ENCODE measurements around the gene BTBD9. TPM values are rescaled to one million over a fixed set of nuclear protein-coding genes. Genes with fewer than 3 reads are reported as not detected.
A peak's percentile ranks its signal among the peaks of the same experiment; 100 is the strongest.

Gene BTBD9
- total RNA-seq, 1 donor from 2014 or later, result 10.3 TPM

- Histone ChIP-seq H3K79me2 (ENCODE audit: insufficient read depth, low read length) (no peaks in the 10 kb centered on the region), H3K27me3 (ENCODE audit: insufficient read depth, low read length) (no peaks in the 10 kb centered on the region), H3K4me1 (ENCODE audit: insufficient read depth, low read length) (no peaks in the 10 kb centered on the region), H3K9ac (ENCODE audit: low read length) (no peak overlapping the region), H3K36me3 (ENCODE audit: insufficient read depth, low read length) (no peaks in the 10 kb centered on the region), H3K4me2 (ENCODE audit: low read length) (no peak overlapping the region), H3K27ac (ENCODE audit: low read depth, low read length) (no peak overlapping the region), H2AFZ (ENCODE audit: low read depth, low read length) (no peak overlapping the region), H4K20me1 (ENCODE audit: insufficient read depth, low read length) (no peaks in the 10 kb centered on the region), H3K9me3 (ENCODE audit: insufficient read depth, low read depth, low read length) (no peaks in the 10 kb centered on the region), H3K4me3 (ENCODE audit: insufficient read depth, low read depth, low read length) (no peak overlapping the region)
- Mint-ChIP-seq H3K36me3 (ENCODE audit: low read depth, unreplicated experiment) (peaks cover 4% of the 10 kb centered on the region), H3K9me3 (ENCODE audit: unreplicated experiment) (no peaks in the 10 kb centered on the region), H3K27me3 (ENCODE audit: low read depth, unreplicated experiment) (no peaks in the 10 kb centered on the region), H3K4me1 (ENCODE audit: low read depth, unreplicated experiment) (no peaks in the 10 kb centered on the region), H3K4me3 (ENCODE audit: unreplicated experiment) (no peak overlapping the region), H3K27ac (ENCODE audit: unreplicated experiment) (no peak overlapping the region)
- no peak for FAIRE-seq
- DNase-seq (ENCODE audit: low read depth), result no peak
- TF ChIP-seq EZH2 (IDR thresholded peaks at IDR 0.05; ENCODE audit: insufficient read depth, low read length) (no peak), CTCF (IDR thresholded peaks at IDR 0.05; ENCODE audit: insufficient read depth, low read depth, low read length) (no peak)
These were observed 219.5 kb downstream of the BTBD9 start for GRCh38 chr6:38420207-38420606.

GRCh38 chr6:38417521-38417920, 222.2 kb downstream of the BTBD9 start:
- Histone ChIP-seq H4K20me1 (ENCODE audit: insufficient read depth, low read length) (no peaks in the 10 kb centered on the region), H3K27me3 (ENCODE audit: insufficient read depth, low read length) (no peaks in the 10 kb centered on the region), H3K79me2 (ENCODE audit: insufficient read depth, low read length) (no peaks in the 10 kb centered on the region), H3K36me3 (ENCODE audit: insufficient read depth, low read length) (no peaks in the 10 kb centered on the region), H3K4me1 (ENCODE audit: insufficient read depth, low read length) (no peaks in the 10 kb centered on the region), H2AFZ (ENCODE audit: low read depth, low read length) (no peak overlapping the region), H3K9ac (ENCODE audit: low read length) (no peak overlapping the region), H3K9me3 (ENCODE audit: insufficient read depth, low read depth, low read length) (no peaks in the 10 kb centered on the region), H3K4me2 (ENCODE audit: low read length) (no peak overlapping the region), H3K4me3 (ENCODE audit: insufficient read depth, low read depth, low read length) (no peak overlapping the region), H3K27ac (ENCODE audit: low read depth, low read length) (no peak overlapping the region)
- Mint-ChIP-seq H3K9me3 (ENCODE audit: unreplicated experiment) (no peaks in the 10 kb centered on the region), H3K27me3 (ENCODE audit: low read depth, unreplicated experiment) (no peaks in the 10 kb centered on the region), H3K27ac (ENCODE audit: unreplicated experiment) (no peak overlapping the region), H3K36me3 (ENCODE audit: low read depth, unreplicated experiment) (peaks cover 6% of the 10 kb centered on the region), H3K4me1 (ENCODE audit: low read depth, unreplicated experiment) (peaks cover 7% of the 10 kb centered on the region), H3K4me3 (ENCODE audit: unreplicated experiment) (no peak overlapping the region)
- DNase-seq (ENCODE audit: low read depth), result no peak
- TF ChIP-seq CTCF (IDR thresholded peaks at IDR 0.05; ENCODE audit: insufficient read depth, low read depth, low read length), result no peak
- no peak for TF ChIP-seq EZH2 (IDR thresholded peaks at IDR 0.05; ENCODE audit: insufficient read depth, low read length)
- no peak for FAIRE-seq

GRCh38 chr6:38415231-38416005, 224.3 kb downstream of the BTBD9 start:
- no peak for FAIRE-seq
- Mint-ChIP-seq H3K27ac (ENCODE audit: unreplicated experiment) (no peak overlapping the region), H3K9me3 (ENCODE audit: unreplicated experiment) (no peaks in the 10 kb centered on the region), H3K4me1 (ENCODE audit: low read depth, unreplicated experiment) (peaks cover 7% of the 10 kb centered on the region), H3K4me3 (ENCODE audit: unreplicated experiment) (no peak overlapping the region), H3K27me3 (ENCODE audit: low read depth, unreplicated experiment) (no peaks in the 10 kb centered on the region), H3K36me3 (ENCODE audit: low read depth, unreplicated experiment) (peaks cover 6% of the 10 kb centered on the region)
- Histone ChIP-seq H3K27ac (ENCODE audit: low read depth, low read length) (no peak overlapping the region), H3K36me3 (ENCODE audit: insufficient read depth, low read length) (no peaks in the 10 kb centered on the region), H2AFZ (ENCODE audit: low read depth, low read length) (no peak overlapping the region), H3K4me1 (ENCODE audit: insufficient read depth, low read length) (no peaks in the 10 kb centered on the region), H3K9me3 (ENCODE audit: insufficient read depth, low read depth, low read length) (no peaks in the 10 kb centered on the region), H3K4me3 (ENCODE audit: insufficient read depth, low read depth, low read length) (no peak overlapping the region), H3K4me2 (ENCODE audit: low read length) (no peak overlapping the region), H4K20me1 (ENCODE audit: insufficient read depth, low read length) (no peaks in the 10 kb centered on the region), H3K27me3 (ENCODE audit: insufficient read depth, low read length) (no peaks in the 10 kb centered on the region), H3K9ac (ENCODE audit: low read length) (no peak overlapping the region), H3K79me2 (ENCODE audit: insufficient read depth, low read length) (no peaks in the 10 kb centered on the region)
- no peak for TF ChIP-seq CTCF (IDR thresholded peaks at IDR 0.05; ENCODE audit: insufficient read depth, low read depth, low read length)
- peak; percentile 22 for DNase-seq (ENCODE audit: low read depth)
